ENCODE data around the gene RFX1. TPM values are rescaled to one million over a fixed set of nuclear protein-coding genes. Genes with fewer than 3 reads are reported as not detected.

The RFX1 gene
- total and polyA plus RNA-seq, 9 of the 15 experiments (the other 6 are each of a cell fraction or from before 2014, with no cell fraction given): 0.14 to 19.3 (median 1.2) TPM

DNA sequence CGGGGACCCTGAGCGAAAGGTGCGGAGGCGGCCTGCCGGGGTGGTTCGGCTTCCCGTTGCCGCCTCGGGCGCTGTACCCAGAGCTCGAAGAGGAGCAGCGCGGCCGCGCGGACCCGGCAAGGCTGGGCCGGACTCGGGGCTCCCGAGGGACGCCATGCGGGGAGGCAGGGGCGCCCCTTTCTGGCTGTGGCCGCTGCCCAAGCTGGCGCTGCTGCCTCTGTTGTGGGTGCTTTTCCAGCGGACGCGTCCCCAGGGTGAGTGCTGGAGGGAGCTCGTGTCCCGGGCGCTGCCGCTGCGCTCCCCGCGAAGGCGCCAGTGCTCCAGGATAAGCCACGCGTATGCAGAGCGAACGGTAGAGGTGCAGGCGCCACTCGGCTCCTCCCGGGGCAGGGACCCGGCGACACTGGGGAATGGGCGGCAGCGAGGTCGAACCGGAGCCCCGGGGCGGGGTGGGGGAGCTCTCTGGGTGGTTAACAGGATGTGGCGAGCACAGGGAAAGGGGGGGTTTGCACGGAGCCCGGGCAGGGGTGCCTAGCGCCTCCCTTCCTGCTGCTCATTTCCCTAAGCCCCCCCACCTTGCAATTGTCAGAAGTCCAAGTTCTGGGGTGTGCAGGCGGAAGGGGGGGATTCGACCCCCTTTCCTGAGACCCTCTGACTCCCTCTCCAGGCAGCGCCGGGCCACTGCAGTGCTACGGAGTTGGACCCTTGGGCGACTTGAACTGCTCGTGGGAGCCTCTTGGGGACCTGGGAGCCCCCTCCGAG lies 25.8 kb upstream of the RFX1 start, which contains the start of gene IL27RA (continued):
- TF ChIP-seq, protein P1, sequence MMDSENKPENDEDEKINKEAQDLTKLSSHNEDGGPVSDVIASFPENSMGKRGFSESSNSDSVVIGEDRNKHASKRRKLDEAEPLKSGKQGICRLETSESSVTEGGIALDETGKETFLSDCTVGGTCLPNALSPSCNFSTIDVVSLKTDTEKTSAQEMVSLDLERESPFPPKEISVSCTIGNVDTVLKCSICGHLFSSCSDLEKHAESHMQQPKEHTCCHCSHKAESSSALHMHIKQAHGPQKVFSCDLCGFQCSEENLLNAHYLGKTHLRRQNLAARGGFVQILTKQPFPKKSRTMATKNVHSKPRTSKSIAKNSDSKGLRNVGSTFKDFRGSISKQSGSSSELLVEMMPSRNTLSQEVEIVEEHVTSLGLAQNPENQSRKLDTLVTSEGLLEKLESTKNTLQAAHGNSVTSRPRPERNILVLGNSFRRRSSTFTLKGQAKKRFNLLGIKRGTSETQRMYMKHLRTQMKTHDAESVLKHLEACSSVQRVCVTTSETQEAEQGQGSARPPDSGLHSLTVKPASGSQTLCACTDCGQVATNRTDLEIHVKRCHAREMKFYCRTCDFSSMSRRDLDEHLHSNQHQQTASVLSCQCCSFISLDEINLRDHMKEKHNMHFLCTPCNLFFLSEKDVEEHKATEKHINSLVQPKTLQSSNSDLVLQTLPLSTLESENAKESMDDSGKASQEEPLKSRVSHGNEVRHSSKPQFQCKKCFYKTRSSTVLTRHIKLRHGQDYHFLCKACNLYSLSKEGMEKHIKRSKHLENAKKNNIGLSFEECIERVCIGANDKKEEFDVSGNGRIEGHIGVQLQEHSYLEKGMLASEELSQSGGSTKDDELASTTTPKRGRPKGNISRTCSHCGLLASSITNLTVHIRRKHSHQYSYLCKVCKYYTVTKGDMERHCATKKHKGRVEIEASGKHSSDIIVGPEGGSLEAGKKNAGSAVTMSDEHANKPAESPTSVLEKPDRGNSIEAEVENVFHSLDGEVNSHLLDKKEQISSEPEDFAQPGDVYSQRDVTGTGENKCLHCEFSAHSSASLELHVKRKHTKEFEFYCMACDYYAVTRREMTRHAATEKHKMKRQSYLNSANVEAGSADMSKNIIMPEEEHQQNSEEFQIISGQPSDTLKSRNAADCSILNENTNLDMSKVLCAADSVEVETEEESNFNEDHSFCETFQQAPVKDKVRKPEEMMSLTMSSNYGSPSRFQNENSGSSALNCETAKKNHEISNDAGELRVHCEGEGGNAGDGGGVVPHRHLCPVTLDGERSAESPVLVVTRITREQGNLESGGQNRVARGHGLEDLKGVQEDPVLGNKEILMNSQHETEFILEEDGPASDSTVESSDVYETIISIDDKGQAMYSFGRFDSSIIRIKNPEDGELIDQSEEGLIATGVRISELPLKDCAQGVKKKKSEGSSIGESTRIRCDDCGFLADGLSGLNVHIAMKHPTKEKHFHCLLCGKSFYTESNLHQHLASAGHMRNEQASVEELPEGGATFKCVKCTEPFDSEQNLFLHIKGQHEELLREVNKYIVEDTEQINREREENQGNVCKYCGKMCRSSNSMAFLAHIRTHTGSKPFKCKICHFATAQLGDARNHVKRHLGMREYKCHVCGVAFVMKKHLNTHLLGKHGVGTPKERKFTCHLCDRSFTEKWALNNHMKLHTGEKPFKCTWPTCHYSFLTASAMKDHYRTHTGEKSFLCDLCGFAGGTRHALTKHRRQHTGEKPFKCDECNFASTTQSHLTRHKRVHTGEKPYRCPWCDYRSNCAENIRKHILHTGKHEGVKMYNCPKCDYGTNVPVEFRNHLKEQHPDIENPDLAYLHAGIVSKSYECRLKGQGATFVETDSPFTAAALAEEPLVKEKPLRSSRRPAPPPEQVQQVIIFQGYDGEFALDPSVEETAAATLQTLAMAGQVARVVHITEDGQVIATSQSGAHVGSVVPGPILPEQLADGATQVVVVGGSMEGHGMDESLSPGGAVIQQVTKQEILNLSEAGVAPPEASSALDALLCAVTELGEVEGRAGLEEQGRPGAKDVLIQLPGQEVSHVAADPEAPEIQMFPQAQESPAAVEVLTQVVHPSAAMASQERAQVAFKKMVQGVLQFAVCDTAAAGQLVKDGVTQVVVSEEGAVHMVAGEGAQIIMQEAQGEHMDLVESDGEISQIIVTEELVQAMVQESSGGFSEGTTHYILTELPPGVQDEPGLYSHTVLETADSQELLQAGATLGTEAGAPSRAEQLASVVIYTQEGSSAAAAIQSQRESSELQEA (IDR thresholded peaks at IDR 0.05; ENCODE audit: low read depth): no peak
- TF ChIP-seq XRCC4 (IDR thresholded peaks at IDR 0.05; ENCODE audit: extremely low read depth, insufficient read depth, insufficient read length) (no peak), RNF2 (IDR thresholded peaks at IDR 0.05) (no peak; the same call in 1 of the 2 replicates), HNRNPK (IDR thresholded peaks at IDR 0.05; ENCODE audit: low read depth, low read length, poor library complexity, severe bottlenecking) (no peak), MLX (CRISPR knock-in tag; conservative IDR thresholded peaks at IDR 0.05) (no peak), RCOR1 (IDR thresholded peaks at IDR 0.05; ENCODE audit: borderline replicate concordance in 1 of 2, low read depth in 2 of 2, low read length in 2 of 2) (peak in 1 of 2 experiments; percentile 35; a peak in 1 of 4 replicates), ZNF695 (CRISPR knock-in tag; IDR thresholded peaks at IDR 0.05) (no peak), PHB2 (IDR thresholded peaks at IDR 0.05; ENCODE audit: low read depth) (no peak), ZNF766 (CRISPR knock-in tag; conservative IDR thresholded peaks at IDR 0.05) (no peak; the same call in 1 of the 2 replicates), ZNF174 (CRISPR knock-in tag; IDR thresholded peaks at IDR 0.05) (no peak), CREBBP (IDR thresholded peaks at IDR 0.05; ENCODE audit: low read depth, low read length) (no peak), RBM39 (optimal IDR thresholded peaks at IDR 0.05; ENCODE audit: low read depth, low read length) (no peak), SLC30A9 (CRISPR knock-in tag; IDR thresholded peaks at IDR 0.05) (no peak), ZNF121 (CRISPR knock-in tag; conservative IDR thresholded peaks at IDR 0.05) (no peak), ZSCAN32 (CRISPR knock-in tag; IDR thresholded peaks at IDR 0.05) (no peak), POLR3A (IDR thresholded peaks at IDR 0.05; ENCODE audit: borderline replicate concordance, extremely low read depth, insufficient read depth, insufficient read length) (no peak), SNIP1 (IDR thresholded peaks at IDR 0.05; ENCODE audit: low read depth) (no peak), SAP30 (IDR thresholded peaks at IDR 0.05; ENCODE audit: borderline replicate concordance, insufficient read depth, low read depth, low read length, poor library complexity, severe bottlenecking) (peak; percentile 31), ZNF583 (CRISPR knock-in tag; IDR thresholded peaks at IDR 0.05) (no peak), SMARCA4 (IDR thresholded peaks at IDR 0.05) (0 out of 2 replicates have a peak, but pooled peaks have one; percentile 48)
